IPS-NIHi7 (cell line): ENCODE measurements around the gene LYPLA2.
"Not testable (repeated sequence)": the region's sequence is repeated elsewhere in the genome, so short reads cannot be mapped to it uniquely, and the experiment has no call there.

Experiments
- DNase-seq: peaks from one replicate; pipeline ENCODE4 v3.0.0; 2012; ENCODE audit warnings: mixed read lengths; ENCODE audit errors: extremely low spot score

LYPLA2 gene

DNA sequence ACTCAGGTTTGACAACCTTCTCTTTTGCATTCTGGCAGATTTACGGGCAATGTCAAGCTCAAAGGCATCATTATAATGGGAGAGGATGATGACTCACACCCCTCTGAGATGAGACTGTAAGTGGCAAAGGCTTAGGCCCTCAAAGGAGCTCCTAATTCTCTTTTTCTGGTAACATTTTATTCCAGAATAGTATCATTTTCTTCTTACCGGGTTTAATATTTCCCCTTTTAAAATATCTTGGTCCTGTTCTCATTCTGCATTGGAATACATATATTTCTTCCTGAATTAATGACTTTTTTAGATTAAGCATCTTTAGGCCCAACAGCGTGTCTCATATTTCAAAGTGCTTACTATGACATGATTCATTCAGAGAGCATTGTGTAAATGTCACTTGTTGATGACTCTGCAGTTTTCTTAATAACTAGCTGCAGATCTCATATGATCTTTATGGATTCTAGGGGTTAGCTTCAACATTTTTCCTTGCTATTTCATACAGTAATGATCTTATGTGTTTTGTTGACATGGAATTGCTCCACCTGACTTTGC is 11.0 kb upstream of the LYPLA2 start:
- DNase-seq, result no peak

DNA sequence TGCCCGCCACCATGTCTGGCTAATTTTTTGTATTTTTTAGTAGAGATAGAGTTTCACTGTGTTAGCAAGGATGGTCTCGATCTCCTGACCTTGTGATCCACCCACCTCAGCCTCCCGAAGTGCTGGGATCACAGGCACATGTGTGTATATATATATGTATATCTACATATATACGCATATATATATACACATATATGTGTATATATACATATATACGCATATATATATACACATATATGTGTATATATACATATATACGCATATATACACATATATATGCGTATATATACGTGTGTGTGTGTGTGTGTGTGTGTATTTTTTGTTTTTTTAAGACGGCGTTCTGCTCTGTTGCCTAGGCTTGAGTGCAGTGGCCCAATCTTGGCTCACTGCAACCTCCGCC is 7.8 kb upstream of the LYPLA2 start:
- not testable (repeated sequence) for DNase-seq

DNA sequence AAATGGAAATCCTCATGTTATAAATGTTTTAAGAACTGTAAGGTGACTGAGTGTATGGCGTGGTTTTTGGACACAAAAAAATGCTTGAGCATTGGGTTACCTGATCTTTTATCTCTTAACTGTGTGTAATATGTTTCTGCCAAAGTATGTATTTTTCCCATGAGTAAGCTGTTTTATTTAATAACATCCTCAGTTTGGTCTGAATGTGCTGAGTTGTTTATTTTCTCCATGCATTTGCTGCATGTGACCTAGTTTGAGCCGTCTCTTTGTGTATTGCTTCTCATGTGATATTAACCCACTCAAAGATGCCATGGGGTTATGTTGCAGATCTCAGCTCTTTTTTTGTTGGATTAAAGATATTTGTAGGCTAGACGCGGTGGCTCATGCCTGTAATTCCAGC is 6.1 kb upstream of the LYPLA2 start:
- no peak for DNase-seq

DNA sequence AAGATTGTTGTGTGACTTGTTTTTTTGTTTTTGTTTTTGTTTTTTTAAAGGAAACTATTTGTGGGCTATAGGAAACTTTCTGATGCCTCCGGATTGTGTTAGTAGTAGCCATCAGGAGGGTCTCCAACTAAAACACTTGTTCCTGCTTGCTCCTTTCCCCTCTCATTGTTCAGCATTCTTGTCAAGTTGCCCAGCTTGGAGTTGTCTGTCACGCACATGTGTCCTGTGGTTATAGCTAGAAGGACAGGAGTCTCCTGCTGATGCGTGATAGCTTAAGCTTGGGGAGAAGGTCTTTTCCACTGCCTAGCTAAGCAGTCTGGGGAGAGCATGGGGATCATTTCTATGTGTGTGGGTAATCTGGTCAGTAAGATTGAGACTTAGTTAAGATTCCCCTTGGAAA is 3.2 kb upstream of the LYPLA2 start:
- no peak for DNase-seq

DNA sequence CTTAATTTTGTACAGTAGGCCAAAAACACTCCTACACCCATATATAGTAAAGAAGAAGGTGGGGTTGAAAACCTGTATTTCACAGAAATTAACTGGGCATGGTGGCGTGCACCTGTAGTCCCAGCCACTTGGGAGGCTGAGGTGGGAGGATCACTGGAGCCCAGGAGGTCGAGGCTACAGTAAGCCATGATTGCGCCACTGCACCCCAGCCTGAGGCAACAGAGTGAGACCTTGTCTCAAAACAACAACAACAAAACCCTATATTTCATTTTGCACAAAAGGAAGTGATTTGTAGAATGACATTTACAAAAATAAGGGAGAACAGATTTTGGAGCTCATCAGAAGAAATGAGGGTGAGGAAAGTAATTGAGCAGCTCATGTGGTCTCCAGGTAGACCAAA is 2.2 kb upstream of the LYPLA2 start:
- no peak for DNase-seq

DNA sequence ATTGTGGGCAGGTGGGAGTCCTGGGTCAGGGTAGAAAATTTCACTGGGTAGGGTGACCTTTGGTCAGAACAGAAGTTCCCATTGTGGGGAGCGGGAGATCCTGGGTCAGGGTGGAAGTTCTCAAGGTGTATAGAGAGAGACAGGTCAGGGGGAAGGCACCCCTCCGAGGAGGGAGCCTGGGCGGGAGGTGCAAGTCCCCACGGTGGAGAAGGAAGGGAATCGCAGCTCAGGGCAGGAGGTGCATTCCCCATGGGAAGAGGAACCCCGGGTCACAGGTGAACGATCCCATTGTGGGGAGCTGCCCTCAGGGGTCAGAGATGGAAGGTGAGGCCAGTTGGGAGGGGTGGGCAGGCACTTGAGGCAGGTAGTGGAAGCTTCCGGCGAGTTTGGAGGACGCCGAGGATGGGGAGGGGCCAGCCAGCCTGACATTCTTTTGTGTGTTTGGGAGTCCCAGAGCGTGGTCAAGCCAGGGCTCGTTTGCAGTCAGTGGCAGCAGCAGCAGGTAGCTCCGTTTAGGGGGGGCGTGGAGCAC is 637 bp downstream of the LYPLA2 start:
- DNase-seq, result peak; percentile 73

DNA sequence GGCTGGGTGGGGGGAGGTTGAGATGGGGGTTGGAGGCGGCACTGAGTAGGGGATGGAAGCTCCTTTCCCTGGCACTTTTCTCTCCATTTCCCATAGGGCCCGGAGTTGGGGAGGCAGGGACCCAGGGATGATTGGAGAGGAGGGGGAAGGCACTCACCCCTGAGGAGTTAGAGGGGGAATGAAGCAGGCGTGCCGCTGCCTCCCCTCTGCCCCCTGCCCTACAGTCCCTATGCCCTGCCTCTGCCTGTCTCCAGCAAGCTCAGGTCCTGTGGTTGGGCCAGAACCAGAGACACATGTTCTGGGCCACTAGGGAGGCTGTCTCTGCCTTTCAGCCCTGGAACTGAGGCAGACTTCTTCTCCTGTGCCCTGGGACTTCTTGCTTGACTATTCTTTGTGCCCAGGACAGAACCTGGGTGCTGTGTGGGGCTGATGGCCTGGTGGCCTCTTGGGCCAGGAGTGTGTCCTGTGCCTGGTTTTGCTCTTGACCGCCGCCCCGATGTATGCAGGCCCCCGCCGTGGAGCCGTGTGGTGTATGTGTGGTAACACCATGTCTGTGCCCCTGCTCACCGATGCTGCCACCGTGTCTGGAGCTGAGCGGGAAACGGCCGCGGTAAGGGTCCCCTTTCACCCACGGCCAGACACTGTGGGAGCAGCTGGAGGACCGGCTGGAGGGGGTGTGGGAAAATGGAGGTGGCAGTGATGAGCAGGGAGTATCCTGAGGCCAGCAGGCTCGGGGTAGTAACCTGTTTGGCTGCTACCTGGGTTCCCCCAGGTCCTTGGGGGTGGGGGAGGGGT is 1.4 kb downstream of the LYPLA2 start:
- DNase-seq, result no peak

DNA sequence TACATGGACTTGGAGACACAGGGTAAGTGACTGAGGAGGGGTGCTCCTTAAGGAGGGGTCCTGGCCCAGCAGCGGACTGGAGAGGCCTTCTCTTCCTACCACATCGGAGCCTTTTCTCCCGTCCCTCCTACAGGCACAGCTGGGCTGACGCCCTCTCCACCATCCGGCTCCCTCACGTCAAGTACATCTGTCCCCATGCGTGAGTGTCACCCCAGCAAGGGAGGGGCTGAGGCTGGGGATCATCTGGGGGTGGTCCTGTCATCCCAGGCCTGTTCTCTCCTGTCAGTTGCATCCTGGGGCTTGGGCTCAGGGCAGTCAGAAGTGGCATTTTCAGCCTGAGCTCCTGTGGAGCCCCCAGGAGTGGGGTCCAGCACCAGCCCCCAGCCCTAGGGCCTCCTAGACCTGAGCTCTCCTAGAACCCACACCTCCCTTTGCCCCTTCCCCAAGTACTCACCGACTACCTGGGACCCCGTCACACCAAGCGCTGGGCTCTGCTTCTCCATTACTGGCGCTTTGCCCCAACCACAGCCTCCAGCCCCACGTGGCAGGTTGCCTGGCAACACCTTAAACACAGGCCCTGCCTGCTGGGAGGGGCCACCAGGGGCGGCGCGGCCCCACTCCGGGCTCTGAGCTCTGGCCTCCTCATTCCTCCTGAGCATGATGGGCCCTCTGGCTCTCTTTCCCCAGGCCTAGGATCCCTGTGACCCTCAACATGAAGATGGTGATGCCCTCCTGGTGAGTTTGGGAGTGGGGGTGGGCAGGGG is 2.3 kb downstream of the LYPLA2 start:
- DNase-seq, result no peak

DNA sequence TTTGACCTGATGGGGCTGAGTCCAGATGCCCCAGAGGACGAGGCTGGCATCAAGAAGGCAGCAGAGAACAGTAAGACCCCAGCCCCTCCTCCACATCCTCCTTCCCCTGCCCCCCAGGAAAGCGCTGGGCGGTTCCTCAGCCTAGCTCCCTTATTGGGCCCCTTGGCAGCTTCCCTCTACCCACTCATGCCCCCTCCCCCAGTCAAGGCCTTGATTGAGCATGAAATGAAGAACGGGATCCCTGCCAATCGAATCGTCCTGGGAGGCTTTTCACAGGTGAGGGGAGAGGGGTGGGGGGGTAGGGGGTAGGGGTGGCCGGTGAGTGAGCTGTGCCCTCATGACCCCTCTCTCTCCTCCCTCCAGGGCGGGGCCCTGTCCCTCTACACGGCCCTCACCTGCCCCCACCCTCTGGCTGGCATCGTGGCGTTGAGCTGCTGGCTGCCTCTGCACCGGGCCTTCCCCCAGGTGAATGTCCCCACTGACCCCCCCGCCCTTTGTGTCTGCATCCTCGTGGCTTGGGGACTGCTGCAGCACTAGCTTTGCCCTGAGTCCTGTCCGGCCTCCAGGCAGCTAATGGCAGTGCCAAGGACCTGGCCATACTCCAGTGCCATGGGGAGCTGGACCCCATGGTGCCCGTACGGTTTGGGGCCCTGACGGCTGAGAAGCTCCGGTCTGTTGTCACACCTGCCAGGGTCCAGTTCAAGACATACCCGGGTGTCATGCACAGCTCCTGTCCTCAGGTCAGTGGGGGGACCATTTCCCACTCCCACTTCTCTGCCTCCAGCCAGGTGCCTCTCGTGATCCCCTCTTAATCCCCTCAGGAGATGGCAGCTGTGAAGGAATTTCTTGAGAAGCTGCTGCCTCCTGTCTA is 3.2 kb downstream of the LYPLA2 start:
- DNase-seq, result no peak

DNA sequence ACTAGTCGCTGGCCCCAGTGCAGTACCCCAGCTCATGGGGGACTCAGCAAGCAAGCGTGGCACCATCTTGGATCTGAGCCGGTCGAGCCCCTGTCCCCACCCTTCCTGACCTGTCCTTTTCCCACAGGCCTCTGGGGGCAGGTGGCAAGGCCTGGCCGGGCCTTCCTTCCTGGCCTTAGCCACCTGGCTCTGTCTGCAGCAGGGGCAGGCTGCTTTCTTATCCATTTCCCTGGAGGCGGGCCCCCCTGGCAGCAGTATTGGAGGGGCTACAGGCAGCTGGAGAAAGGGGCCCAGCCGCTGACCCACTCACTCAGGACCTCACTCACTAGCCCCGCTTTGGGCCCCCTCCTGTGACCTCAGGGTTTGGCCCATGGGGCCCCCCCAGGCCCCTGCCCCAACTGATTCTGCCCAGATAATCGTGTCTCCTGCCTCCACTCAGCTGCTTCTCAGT is 3.8 kb downstream of the LYPLA2 start:
- DNase-seq, result not testable (repeated sequence)

DNA sequence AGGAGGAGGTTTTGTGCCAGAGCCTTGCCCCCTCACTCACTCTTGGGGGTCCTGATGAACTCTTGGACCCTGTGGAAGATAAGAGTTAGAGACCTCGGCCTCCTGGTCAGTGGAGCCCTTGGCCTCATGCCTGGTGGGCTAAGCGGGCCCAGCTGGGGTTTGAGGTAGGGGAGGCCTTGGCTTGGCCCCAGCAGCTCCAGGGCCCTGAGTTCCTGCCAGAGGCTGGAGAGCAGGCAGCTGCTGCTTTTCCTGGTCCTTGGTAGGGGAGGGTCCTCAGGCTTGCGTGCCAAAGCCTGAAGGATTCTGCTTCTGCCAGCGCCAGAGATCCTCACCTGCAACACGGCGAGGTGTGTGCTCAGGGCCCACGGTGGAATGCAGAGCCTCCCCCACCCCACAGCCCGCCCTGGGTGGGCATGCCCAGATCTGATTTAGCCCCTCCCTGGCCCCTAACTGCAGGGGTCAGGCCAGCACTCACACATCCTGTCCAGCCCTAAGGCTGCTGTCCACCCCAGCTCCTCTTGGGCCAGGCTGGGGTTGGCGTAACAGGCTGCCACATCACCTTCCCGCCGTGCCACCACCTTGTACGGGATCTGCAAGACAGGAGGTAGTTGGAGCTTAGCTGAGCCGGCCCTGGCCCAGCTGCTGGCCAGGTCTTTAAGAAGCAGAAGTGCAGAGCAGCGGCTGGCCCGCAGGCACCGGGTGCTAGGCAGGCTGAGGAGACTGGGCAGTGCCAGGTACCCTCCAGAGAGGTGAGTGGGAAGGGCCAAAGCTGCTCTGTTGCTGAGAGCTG is 4.9 kb downstream of the LYPLA2 start:
- no peak for DNase-seq

DNA sequence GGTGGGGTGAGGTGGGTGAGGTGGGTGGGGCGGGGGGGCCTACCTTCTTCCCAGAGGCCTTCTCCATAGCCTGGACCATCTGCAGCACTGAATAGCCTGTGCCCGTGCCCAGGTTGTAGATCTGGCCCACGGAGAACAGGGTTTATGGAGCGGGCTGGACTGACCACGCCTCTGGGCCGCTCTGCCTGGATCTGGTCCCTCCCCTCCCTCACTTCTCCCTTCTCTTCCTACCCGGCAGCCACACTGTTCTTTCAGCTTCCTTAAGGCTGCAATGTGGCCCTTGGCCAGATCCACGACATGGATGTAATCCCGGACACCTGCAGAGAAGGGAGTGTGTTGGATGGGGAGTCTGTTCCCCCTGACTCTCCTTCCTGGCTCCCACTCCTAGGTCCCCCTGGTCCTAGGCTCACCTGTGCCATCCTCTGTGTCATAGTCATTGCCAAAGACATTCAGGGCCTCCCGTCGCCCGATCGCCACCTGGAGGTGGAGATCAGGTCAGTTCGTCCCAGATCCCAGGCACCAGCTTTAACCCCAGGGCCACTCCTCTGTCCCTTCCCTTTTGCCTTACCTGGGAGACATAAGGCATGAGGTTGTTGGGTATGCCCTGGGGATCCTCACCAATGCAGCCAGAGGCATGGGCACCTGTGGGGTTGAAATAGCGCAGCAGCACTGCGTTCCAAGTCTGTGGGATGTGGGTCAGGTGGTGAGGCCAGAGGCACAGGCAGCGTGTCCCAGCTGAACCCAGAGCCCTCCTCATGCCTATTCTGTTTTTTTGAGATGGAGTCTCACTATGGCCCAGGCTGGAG is 5.7 kb downstream of the LYPLA2 start:
- peak; percentile 44 for DNase-seq

DNA sequence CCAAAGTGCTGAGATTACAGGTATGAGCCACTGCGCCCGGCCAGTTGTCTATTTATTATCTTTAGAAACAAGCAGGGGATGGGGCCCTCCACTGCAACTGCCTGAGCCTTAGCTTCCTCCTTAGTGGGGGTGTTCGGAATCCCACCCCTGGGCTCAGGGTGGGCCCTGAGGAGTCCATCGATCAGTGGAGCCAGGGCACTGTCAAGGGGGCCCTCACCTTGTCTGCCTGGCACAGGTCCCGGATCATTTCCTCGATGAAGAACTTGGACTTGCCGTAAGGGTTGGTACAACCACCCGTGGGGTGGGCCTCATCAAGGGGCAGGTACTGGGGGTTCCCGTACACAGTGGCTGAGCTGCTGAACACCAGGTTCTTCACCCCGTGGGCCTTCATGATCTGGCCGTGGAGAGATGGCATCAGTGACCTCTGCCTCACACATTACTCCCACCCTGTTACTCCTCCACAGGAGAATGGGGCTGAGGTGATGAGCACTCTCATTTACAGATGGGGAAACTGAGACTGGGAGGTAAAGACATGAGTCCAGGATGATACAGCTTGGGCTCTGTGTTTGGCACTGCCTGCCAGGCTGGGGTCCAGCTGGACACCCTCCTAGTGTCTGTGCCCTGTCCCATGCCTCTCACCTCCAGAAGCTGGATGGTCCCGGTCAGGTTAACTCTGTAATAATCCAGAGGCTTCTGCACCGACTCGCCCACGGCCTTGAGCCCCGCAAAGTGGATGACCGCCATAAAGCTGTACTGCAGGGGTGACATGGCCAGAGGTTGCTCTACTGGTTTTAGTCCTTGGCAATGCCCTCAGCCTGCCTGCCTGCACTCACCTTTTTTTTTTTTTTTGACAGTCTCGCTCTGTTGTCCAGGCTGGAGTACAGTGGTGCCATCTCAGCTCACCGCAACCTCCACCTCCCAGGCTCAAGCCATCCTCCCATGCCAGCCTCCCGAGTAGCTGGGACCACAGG is 6.8 kb downstream of the LYPLA2 start:
- DNase-seq, result no peak

DNA sequence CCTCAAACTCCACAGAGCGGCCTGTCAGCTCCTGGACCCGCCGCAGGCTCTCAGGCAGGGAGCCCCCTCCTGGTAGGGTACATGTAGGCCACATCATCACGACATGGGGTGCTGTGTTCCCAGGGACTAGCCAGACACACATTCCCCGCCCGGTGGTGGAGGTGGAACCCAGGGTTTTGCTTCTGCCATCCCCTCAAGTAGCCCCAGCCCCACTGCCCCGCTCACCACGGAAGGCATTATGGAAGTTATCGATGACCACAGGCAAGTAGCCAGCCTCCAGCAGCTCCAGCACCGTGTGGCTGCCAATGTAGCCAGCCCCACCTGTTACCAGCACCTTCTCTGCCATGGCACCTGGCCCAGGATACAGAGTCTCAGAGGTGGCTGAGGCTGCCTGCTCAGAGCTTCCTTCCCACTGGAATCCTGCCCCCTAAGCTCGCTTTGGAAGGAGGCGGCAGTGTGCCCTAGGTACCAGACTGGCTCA is 7.8 kb downstream of the LYPLA2 start:
- peak; percentile 37 for DNase-seq

DNA sequence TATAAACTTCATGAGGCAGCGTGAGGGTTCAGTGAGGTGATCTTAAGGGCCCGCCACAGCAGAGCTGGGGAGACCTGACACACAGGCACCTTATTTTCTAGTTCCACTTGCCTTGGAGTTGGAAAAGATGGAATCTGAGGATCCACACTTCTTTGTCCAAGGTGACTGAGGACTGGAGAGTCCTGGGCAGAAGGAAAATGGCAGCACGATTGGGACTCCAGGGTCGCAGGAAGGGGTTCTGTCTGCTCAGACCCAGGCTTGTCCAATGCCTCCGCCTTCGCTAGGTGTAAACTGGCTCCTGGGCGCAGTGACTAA is 8.3 kb downstream of the LYPLA2 start:
- no peak for DNase-seq

DNA sequence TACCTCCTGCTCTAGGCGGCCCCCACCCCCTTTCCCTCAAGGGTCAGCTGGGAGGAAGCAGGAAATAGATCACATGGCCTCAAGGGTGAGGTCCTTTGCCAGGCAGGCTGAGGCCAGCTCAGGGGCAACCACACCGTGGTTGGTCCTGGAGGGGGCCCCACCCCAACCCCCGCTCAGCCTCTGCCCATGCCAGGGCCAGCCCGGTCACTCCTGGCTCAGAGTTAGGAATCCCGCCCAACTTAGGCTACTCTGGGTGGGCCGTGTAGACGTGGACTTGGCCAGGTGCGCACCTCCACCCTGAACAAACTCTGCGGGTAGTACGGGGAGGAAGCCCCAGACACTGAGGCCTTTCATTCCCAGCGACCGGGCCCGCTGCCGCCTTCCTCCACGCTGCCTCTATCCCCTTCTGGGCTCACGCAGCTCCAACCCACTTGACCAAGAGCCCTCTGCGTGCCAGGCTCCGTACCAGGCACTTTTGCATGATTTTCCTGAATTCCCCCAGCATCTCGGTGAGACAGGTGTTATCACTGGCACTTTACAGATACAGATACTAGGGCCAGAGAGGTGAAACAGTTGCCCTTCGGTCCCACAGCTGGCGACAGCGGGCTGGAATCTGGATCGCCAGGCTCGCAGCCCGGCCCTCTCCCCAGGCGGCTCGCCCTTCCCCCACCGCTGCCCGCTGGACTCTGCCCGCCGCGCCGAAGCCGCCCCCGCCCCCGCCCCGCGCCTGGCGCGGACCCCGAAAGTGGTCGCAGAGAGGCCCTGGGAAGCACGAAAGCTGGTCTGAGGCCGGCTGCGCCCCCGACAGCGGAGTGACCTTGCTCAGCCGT is 8.8 kb downstream of the LYPLA2 start:
- DNase-seq, result peak; percentile 87

DNA sequence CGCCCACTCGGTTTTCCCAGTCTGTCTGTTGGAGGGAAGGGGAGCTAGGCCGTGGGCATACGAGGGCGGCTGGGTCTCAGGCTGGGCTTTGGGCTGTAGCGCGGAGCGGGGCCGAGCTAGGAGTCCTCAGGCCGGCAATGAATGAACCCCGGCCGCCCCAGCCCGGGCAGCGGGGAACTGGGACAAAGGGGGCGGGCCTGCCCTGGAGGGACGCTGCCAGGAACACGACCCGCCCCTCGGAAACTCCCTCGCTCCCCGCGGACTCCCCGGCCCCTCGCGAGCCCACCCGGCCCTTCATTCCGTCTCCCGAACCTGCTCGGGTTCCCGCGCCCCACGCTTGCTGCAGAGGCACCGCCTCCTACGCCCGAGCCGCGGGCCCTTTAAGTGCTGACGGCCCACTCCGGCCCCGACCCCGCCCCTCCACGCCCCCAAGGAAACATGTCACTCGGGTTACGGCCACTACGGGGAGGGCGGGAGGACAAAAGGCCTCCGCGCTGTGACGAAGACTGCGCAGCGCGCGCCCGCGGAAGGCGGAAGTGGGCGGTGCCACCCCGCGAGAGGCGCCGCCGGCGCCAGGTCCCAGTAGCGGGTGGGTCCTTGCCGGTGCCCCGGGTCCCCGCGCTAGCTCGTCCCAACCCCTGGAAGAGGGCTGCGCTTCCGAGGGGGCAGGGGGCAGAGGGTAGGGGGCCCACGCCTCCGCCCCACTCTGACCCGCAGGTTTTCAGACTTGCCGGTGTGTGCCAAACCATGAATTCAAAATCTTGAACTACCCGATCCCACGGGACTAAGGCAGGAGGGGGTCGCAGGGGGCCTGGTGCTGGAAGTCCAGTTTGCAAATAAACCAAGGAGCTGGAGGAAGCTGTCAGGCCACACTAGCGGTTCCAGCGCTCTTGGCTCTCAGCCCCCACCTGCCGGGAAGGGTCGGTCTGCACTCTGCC is 9.7 kb downstream of the LYPLA2 start, which contains the start of gene GALE:
Gene GALE (minus strand): TSS at position 355 of the 938 bp plus-strand sequence. CDS start 1,747 bp downstream, outside the sequence.
- peak; percentile 77 for DNase-seq
